Prostate gland (tissue), 2 donors: Measurements from ENCODE around the gene ATP6V1B1. TPM values are rescaled to one million over a fixed set of nuclear protein-coding genes. Genes with fewer than 3 reads are reported as not detected.

Source experiments
- DNase-seq: peaks from one replicate; pipeline ENCODE4 v3.0.0-alpha.2; 2019; ENCODE audit warnings: low spot score
- H3K27ac ChIP-seq, 2 donors: fragments of 200-600 bp; sonication (generic); 2 replicates each; pipeline ENCODE4 v1.5.1; 2017 to 2019
- H3K27me3 ChIP-seq: fragments of 200-600 bp; sonication (generic); replicated peaks from 2 replicates; pipeline ENCODE4 v1.5.1; 2019; ENCODE audit not compliant: insufficient read depth
- H3K36me3 ChIP-seq, 2 donors: fragments of 200-600 bp; sonication (generic); 1 replicate in 1 of 2; 2 replicates in 1 of 2; pipeline versions ENCODE4 v1.5.1 to v1.8.1; 2017 to 2019
- H3K4me1 ChIP-seq: fragments of 200-600 bp; sonication (generic); replicated peaks from 2 replicates; pipeline ENCODE4 v1.5.1; 2019
- H3K4me3 ChIP-seq, 2 donors: fragments of 200-600 bp; sonication (generic); 2 replicates each; pipeline ENCODE4 v1.5.1; 2017 to 2019
- H3K9me3 ChIP-seq: fragments of 200-600 bp; sonication (generic); 2 replicates; pipeline ENCODE4 v1.5.1; 2017
- POLR2A ChIP-seq: fragments of 450-650 bp; IDR thresholded peaks from one replicate; pipeline ENCODE4 v1.6.1; 2016; ENCODE audit warnings: antibody characterized with exemption, mild to moderate bottlenecking
- POLR2AphosphoS5 ChIP-seq: sonication (generic); formaldehyde crosslinking; IDR thresholded peaks from one replicate; pipeline ENCODE4 v1.6.1; 2017; ENCODE audit warnings: antibody characterized with exemption
- WGBS: methylation state at CpG from one replicate; pipeline ENCODE4 v1.1.5; 2018; 5-methylcytosine and 5-hydroxymethylcytosine counted together
- intact Hi-C: fragments of 100-400 bp; cut with DNase I; formaldehyde crosslinking; loops from one replicate; pipeline ENCODE4 v1.14.2; 2022
- total RNA-seq, 2 donors: library from RNA; depleted of rRNA; stranded (reverse); fragments of >200 nt; gene quantifications; one replicate each; pipeline ENCODE4 v1.1.0, GENCODE V29; 2016
- TF ChIP-seq, protein P1 (sequence below), 4 experiments: fragments of 200-600 bp in 2 of 4; fragments of 450-650 bp in 2 of 4; sonication (generic) in 2 of 4; IDR thresholded peaks; 1 replicate in 3 of 4; 2 replicates in 1 of 4; pipeline ENCODE4 v1.5.1; 2016 to 2019; ENCODE audit warnings: antibody characterized with exemption in 4 of 4, mild to moderate bottlenecking in 2 of 4, moderate library complexity in 2 of 4

The ATP6V1B1 gene
- total RNA-seq, 2 donors from 2014 or later: 1.2 TPM; not detected in 1

DNA sequence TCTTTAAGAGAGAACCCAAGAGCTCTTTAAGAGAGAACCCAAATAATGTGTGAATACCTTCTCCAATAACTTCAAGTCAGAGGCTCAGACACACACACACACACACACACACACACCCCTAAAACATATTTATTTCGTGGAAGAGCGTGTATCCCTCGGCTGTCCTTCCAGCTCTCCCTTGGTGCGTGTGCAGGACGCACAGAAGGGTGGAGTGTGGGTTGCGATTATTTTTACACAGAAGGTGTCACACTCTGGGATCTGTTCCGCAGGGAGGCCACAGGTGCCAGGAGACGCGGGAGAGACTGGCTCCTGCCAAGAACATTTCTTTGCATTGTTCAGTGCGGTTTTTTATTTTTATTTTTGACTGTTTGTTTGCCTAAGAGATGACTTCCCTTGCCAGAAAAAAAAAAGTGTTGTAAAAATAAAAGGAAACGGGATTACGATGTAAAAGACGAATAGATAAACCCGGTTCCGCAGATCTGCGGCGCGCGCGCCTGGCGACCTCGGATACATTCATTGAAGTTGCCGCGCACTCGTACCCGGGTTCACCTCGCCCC is 47.3 kb upstream of the ATP6V1B1 start:
- DNase-seq: no peak
- no peaks in the 10 kb centered on the region for H3K9me3 ChIP-seq
- no peak overlapping the region for H3K4me3 ChIP-seq
- peaks cover 61% of the 10 kb centered on the region for H3K27me3 ChIP-seq
- H3K27ac ChIP-seq: no peak overlapping the region
- H3K4me1 ChIP-seq: no peaks in the 10 kb centered on the region
- intact Hi-C loops: no loop called here
- no peak for TF ChIP-seq POLR2AphosphoS5
- TF ChIP-seq, protein P1, sequence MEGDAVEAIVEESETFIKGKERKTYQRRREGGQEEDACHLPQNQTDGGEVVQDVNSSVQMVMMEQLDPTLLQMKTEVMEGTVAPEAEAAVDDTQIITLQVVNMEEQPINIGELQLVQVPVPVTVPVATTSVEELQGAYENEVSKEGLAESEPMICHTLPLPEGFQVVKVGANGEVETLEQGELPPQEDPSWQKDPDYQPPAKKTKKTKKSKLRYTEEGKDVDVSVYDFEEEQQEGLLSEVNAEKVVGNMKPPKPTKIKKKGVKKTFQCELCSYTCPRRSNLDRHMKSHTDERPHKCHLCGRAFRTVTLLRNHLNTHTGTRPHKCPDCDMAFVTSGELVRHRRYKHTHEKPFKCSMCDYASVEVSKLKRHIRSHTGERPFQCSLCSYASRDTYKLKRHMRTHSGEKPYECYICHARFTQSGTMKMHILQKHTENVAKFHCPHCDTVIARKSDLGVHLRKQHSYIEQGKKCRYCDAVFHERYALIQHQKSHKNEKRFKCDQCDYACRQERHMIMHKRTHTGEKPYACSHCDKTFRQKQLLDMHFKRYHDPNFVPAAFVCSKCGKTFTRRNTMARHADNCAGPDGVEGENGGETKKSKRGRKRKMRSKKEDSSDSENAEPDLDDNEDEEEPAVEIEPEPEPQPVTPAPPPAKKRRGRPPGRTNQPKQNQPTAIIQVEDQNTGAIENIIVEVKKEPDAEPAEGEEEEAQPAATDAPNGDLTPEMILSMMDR (IDR thresholded peaks at IDR 0.05): no peak
- TF ChIP-seq POLR2A: no peak
- WGBS: 6% methylated on average over 27 of the region's 27 CpGs
- no peaks in the 10 kb centered on the region for H3K36me3 ChIP-seq

DNA sequence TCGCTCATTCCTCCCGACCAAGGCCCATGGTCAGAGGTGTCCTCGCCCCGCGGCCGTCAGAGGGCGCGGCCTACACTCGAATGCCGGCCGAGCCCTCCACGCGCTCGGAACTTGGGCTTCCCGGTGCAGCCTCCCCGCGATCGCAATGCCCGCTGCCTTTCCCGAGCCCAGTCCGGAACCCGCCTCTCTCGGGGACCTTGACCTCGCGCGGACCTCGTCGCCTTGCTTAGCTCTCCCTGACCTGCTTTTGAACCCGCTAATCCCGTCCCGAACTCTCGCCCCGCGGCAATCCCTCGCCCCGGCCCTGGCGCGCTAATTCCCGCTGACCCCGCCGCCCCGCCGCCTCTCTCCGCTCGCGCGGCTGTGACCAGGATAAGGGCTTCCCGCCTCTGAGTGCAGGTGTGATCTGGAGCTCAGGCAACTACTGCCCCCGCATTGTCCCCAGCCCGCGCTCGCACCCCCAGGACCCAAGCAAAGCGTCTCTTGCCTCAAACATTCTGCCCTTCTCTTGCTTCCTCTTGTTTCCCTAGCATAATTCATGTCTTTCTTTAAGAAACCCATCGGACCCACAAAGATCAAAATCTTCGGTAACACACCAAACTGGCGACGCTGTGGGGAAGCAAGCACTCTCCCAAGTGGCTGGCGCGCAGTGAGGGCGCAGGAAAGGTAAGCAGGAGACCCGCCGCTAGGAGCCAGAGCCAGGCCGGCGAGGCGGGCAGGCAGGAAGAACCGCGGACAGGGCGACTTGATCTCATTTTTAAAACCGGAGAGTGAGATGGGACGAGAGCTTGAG is 46.6 kb upstream of the ATP6V1B1 start:
- DNase-seq: no peak
- H3K4me1 ChIP-seq: no peaks in the 10 kb centered on the region
- no peak overlapping the region for H3K27ac ChIP-seq
- H3K36me3 ChIP-seq: no peaks in the 10 kb centered on the region
- no peak overlapping the region for H3K4me3 ChIP-seq
- no peaks in the 10 kb centered on the region for H3K9me3 ChIP-seq
- TF ChIP-seq POLR2A: no peak
- TF ChIP-seq, protein P1 (IDR thresholded peaks at IDR 0.05): no peak
- TF ChIP-seq POLR2AphosphoS5: no peak
- peaks cover 59% of the 10 kb centered on the region for H3K27me3 ChIP-seq
- intact Hi-C loops: no loop called here
- 13% methylated on average over 61 of the region's 70 CpGs for WGBS

- intact Hi-C loops: no loop called here
- no peak for DNase-seq
- no peak overlapping the region for H3K4me3 ChIP-seq
- H3K4me1 ChIP-seq: no peaks in the 10 kb centered on the region
- 48% methylated on average over 5 of the region's 5 CpGs for WGBS
- TF ChIP-seq POLR2A: no peak
- TF ChIP-seq POLR2AphosphoS5: no peak
- TF ChIP-seq, protein P1 (IDR thresholded peaks at IDR 0.05): no peak
- no peaks in the 10 kb centered on the region for H3K9me3 ChIP-seq
- peaks cover 54% of the 10 kb centered on the region for H3K27me3 ChIP-seq
- H3K36me3 ChIP-seq: no peaks in the 10 kb centered on the region
- no peak overlapping the region for H3K27ac ChIP-seq
These were observed 46.0 kb upstream of the ATP6V1B1 start for GRCh38 chr2:70889716-70890037.

DNA sequence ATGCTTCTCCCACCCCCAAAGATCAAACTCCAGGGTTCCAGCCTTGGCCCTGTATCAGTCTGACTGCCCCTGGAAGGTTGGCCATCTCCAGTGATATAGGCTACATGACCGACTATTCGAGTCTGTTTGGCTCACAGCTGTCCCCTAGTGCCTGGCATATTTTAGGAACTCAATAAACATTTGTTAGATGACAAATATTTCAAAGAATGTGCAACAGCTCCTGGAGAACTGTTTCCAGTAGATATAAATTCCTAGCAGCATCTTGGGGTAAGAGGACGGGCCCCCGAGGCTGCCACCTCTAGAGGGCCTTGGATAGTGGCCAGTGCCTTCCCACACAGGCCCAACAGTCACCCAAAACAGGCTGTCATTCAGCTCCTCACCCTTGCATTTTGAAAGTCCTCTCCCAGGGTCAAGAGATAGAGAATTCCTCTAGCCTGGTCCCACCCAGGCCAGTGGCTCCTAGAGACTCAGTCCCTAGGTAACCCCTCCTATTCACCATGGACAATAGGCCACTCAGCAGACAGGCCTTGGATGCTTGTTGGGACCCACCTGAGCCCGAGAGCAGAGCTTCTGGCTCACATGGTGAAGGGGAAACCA is 45.1 kb upstream of the ATP6V1B1 start:
- no peaks in the 10 kb centered on the region for H3K4me1 ChIP-seq
- no peaks in the 10 kb centered on the region for H3K9me3 ChIP-seq
- peaks cover 45% of the 10 kb centered on the region for H3K27me3 ChIP-seq
- no peaks in the 10 kb centered on the region for H3K36me3 ChIP-seq
- no peak overlapping the region for H3K27ac ChIP-seq
- intact Hi-C loops: no loop called here
- no peak overlapping the region for H3K4me3 ChIP-seq
- DNase-seq: no peak
- TF ChIP-seq POLR2AphosphoS5 (no peak), POLR2A (no peak)
- TF ChIP-seq, protein P1 (IDR thresholded peaks at IDR 0.05): no peak
- WGBS: 59% methylated on average over 5 of the region's 5 CpGs
